HCT116 (cell line): ENCODE results near the gene ATG4C. TPM values are rescaled to one million over a fixed set of nuclear protein-coding genes. Genes with fewer than 3 reads are reported as not detected.

Source experiments
- ATAC-seq: fragments of 200-7000 bp; cut with Tn5 transposase; 2 replicates; pipeline ENCODE4 v1.9.1; 2020; ENCODE audit warnings: mild to moderate bottlenecking, moderate library complexity
- BruUV-seq: library from RNA; stranded (reverse); fragments of 400-500 nt; replicated peaks from 2 replicates; lab custom pipeline; 2021; lab: Mats Ljungman, UMichigan
- CTCF ChIA-PET: fragments of 300-600 bp; sonication (Branson Sonifier 250); formaldehyde crosslinking; loops from one replicate; lab custom pipeline; 2021; ENCODE audit warnings: antibody characterized with exemption; lab: Charles Lee
- POLR2A ChIA-PET: fragments of 300-600, 350-600 bp; sonication (Branson Sonifier 250); formaldehyde crosslinking; loops from one replicate; lab custom pipeline; 2021; ENCODE audit warnings: antibody characterized with exemption; lab: Charles Lee
- RAD21 ChIA-PET, 2 experiments: fragments of 300-600 bp; sonication (Branson Sonifier 250); formaldehyde crosslinking; loops; one replicate each; lab custom pipeline; 2023; ENCODE audit warnings: low total read pairs in 2 of 2; ENCODE audit not compliant: uncharacterized antibody in 2 of 2, unreplicated experiment in 2 of 2, low non-redundant PET in 1 of 2; lab: Charles Lee
- DNase-seq: peaks from one replicate; pipeline ENCODE4 v3.0.0-alpha.2; 2010; ENCODE audit warnings: low read depth, low spot score
- H2AFZ ChIP-seq: fragments of 200-600 bp; shearing (Covaris generic), sonication (generic); 2 replicates; pipeline ENCODE4 v1.6.1; 2017; ENCODE audit warnings: low read depth, mixed run types, mixed read lengths, antibody characterized with exemption, low read length; ENCODE audit not compliant: poor library complexity, severe bottlenecking
- H3K27ac ChIP-seq: 2 replicates; pipeline ENCODE4 v1.5.1; 2012; ENCODE audit warnings: low read depth, low read length
- H3K27me3 ChIP-seq: fragments of 200-600 bp; sonication (generic); 2 replicates; pipeline ENCODE4 v1.6.1; 2016; ENCODE audit warnings: mixed run types, low read length, mixed read lengths; ENCODE audit not compliant: insufficient read depth
- H3K36me3 ChIP-seq, 2 experiments: fragments of 200-500 bp in 1 of 2; fragments of 200-600 bp in 1 of 2; sonication (Bioruptor generic) in 1 of 2; sonication (generic) in 1 of 2; 2 replicates each; pipeline versions ENCODE4 v1.5.1 to v1.6.1; 2014 to 2016; ENCODE audit warnings: low read length in 2 of 2, inconsistent platforms in 1 of 2, mixed read lengths in 1 of 2, mixed run types in 1 of 2; ENCODE audit not compliant: insufficient read depth in 2 of 2, control insufficient read depth in 1 of 2
- H3K4me1 ChIP-seq, 2 experiments: fragments of 200-600 bp in 1 of 2; sonication (generic) in 1 of 2; 2 replicates each; pipeline versions ENCODE4 v1.5.1 to v1.6.1; 2012 to 2017; ENCODE audit warnings: low read length in 2 of 2, inconsistent platforms in 1 of 2, mild to moderate bottlenecking in 1 of 2, mixed read lengths in 1 of 2, mixed run types in 1 of 2, moderate library complexity in 1 of 2; ENCODE audit not compliant: insufficient read depth in 2 of 2, control insufficient read depth in 1 of 2
- H3K4me2 ChIP-seq: fragments of 200-600 bp; sonication (generic); 2 replicates; pipeline ENCODE4 v1.6.1; 2017; ENCODE audit warnings: mixed run types, low read length, mixed read lengths
- H3K4me3 ChIP-seq, 2 experiments: fragments of 200-600 bp in 1 of 2; sonication (generic) in 1 of 2; replicated peaks in 1 of 2; 2 replicates each; pipeline ENCODE4 v1.5.1; 2011 to 2016; ENCODE audit warnings: low read length in 2 of 2, control low read depth in 1 of 2, low read depth in 1 of 2, mild to moderate bottlenecking in 1 of 2, mixed read lengths in 1 of 2, mixed run types in 1 of 2
- H3K79me2 ChIP-seq: fragments of 200-600 bp; sonication (generic); 2 replicates; pipeline ENCODE4 v1.6.1; 2017; ENCODE audit warnings: mild to moderate bottlenecking, mixed run types, low read length, moderate library complexity, mixed read lengths; ENCODE audit not compliant: insufficient read depth
- H3K9ac ChIP-seq: fragments of 200-600 bp; sonication (generic); 2 replicates; pipeline ENCODE4 v1.6.1; 2016; ENCODE audit warnings: low read length, mixed read lengths
- H3K9me2 ChIP-seq: fragments of 200-600 bp; sonication (generic), shearing (Covaris generic); 2 replicates; pipeline ENCODE4 v1.6.1; 2017; ENCODE audit warnings: mixed run types, mild to moderate bottlenecking, moderate library complexity; ENCODE audit not compliant: insufficient read depth
- H3K9me3 ChIP-seq, 2 experiments: fragments of 200-500 bp in 1 of 2; fragments of 200-600 bp in 1 of 2; sonication (Bioruptor generic) in 1 of 2; sonication (generic) in 1 of 2; 2 replicates each; pipeline ENCODE4 v1.6.1; 2014 to 2017; ENCODE audit warnings: low read length in 2 of 2, mixed read lengths in 2 of 2, inconsistent platforms in 1 of 2, low read depth in 1 of 2, mild to moderate bottlenecking in 1 of 2, mixed run types in 1 of 2, moderate library complexity in 1 of 2; ENCODE audit not compliant: control insufficient read depth in 1 of 2, insufficient read depth in 1 of 2
- H4K20me1 ChIP-seq: fragments of 200-600 bp; sonication (generic), shearing (Covaris generic); 2 replicates; pipeline ENCODE4 v1.6.1; 2017; ENCODE audit warnings: mixed run types, mild to moderate bottlenecking, moderate library complexity; ENCODE audit not compliant: insufficient read depth
- ATF3 ChIP-seq: IDR thresholded peaks from 2 replicates; pipeline ENCODE4 v1.6.1; 2012
- CEBPB ChIP-seq: IDR thresholded peaks from 2 replicates; pipeline ENCODE4 v1.6.1; 2012; ENCODE audit warnings: low read depth
- CTCF ChIP-seq, 3 experiments: fragments of 200-600 bp in 1 of 3; sonication (generic) in 1 of 3; IDR thresholded peaks in 2 of 3; conservative IDR thresholded peaks in 1 of 3; 2 replicates each; pipeline ENCODE4 v1.5.1; 2012 to 2017; ENCODE audit warnings: low read depth in 2 of 3, low read length in 2 of 3, antibody characterized with exemption in 1 of 3, borderline replicate concordance in 1 of 3, control low read depth in 1 of 3, mild to moderate bottlenecking in 1 of 3, mixed read lengths in 1 of 3, mixed run types in 1 of 3, moderate library complexity in 1 of 3; ENCODE audit not compliant: insufficient read depth in 1 of 3
- EGR1 ChIP-seq: IDR thresholded peaks from 2 replicates; pipeline ENCODE4 v1.6.1; 2012; ENCODE audit warnings: low read depth
- ELF1 ChIP-seq: IDR thresholded peaks from 2 replicates; pipeline ENCODE4 v1.6.1; 2012; ENCODE audit warnings: low read depth, borderline replicate concordance
- EZH2 ChIP-seq: fragments of 200-600 bp; sonication (generic); IDR thresholded peaks from 2 replicates; pipeline ENCODE4 v1.6.1; 2017; ENCODE audit warnings: antibody characterized with exemption, mixed run types
- FOSL1 ChIP-seq: IDR thresholded peaks from 2 replicates; pipeline ENCODE4 v1.6.1; 2012; ENCODE audit warnings: low read depth
- JUND ChIP-seq: IDR thresholded peaks from 2 replicates; pipeline ENCODE4 v1.6.1; 2012
- MAX ChIP-seq: IDR thresholded peaks from 2 replicates; pipeline ENCODE4 v1.6.1; 2012
- POLR2A ChIP-seq: IDR thresholded peaks from 2 replicates; pipeline ENCODE4 v1.7.0; 2011; ENCODE audit warnings: borderline replicate concordance; ENCODE audit not compliant: insufficient read depth, insufficient read length; ENCODE audit errors: extremely low read depth
- POLR2AphosphoS5 ChIP-seq: IDR thresholded peaks from 2 replicates; pipeline ENCODE4 v1.6.1; 2011; ENCODE audit warnings: mild to moderate bottlenecking, low read depth, low read length, moderate library complexity
- RAD21 ChIP-seq: IDR thresholded peaks from 2 replicates; pipeline ENCODE4 v1.6.1; 2012; ENCODE audit warnings: low read depth, mild to moderate bottlenecking
- REST ChIP-seq: IDR thresholded peaks from 2 replicates; pipeline ENCODE4 v1.6.1; 2012; ENCODE audit warnings: low read depth
- SRF ChIP-seq: IDR thresholded peaks from 2 replicates; pipeline ENCODE4 v1.6.1; 2012; ENCODE audit warnings: low read depth
- TCF7L2 ChIP-seq: IDR thresholded peaks from 2 replicates; pipeline ENCODE4 v1.7.0; 2011; ENCODE audit warnings: borderline replicate concordance, inconsistent platforms; ENCODE audit not compliant: insufficient read depth, insufficient read length; ENCODE audit errors: extremely low read depth
- YY1 ChIP-seq: IDR thresholded peaks from 2 replicates; pipeline ENCODE4 v1.6.1; 2011; ENCODE audit warnings: low read length, low read depth, moderate library complexity, mild to moderate bottlenecking; ENCODE audit not compliant: insufficient replicate concordance; ENCODE audit errors: extremely low read depth
- ZFX ChIP-seq: fragments of 450-650 bp; IDR thresholded peaks from 2 replicates; pipeline ENCODE4 v1.6.1; 2017
- ZNF274 ChIP-seq: fragments of 200-500 bp; sonication (Bioruptor generic); IDR thresholded peaks from 2 replicates; pipeline ENCODE4 v1.6.1; 2014; ENCODE audit warnings: mild to moderate bottlenecking, low read depth, low read length, inconsistent platforms
- intact Hi-C: fragments of 100-400 bp; cut with micrococcal nuclease; formaldehyde crosslinking; loops from 2 replicates; pipeline ENCODE4 v1.10.0; 2022
- total RNA-seq: library from RNA; stranded (reverse); gene quantifications from one replicate; pipeline ENCODE4 v1.2.1, GENCODE V29; 2021; ENCODE audit not compliant: unreplicated experiment

Gene ATG4C
- total RNA-seq, 1 experiment from 2014 or later = 11.8 TPM

GRCh38 chr1:62908168-62908695, 124.3 kb downstream of the ATG4C start:
- Histone ChIP-seq H2AFZ (no peak overlapping the region), H3K36me3 (no peaks in the 10 kb centered on the region), H3K9me2 (no peaks in the 10 kb centered on the region), H3K79me2 (no peaks in the 10 kb centered on the region), H4K20me1 (no peaks in the 10 kb centered on the region), H3K9me3 (no peaks in the 10 kb centered on the region), H3K4me1 (no peaks in the 10 kb centered on the region), H3K9ac (no peak overlapping the region), H3K4me2 (no peak overlapping the region), H3K4me3 (no peak overlapping the region)
- ATAC-seq = no peak
- CTCF ChIA-PET = interaction anchor here (1.2 to 3.7 kb wide), 4 partner anchors 12 to 67 kb away, joined by 3 to 18 read pairs (median 11); no protein-coding TSS in a partner anchor
- POLR2A ChIA-PET = no interaction called here
- DNase-seq = no peak
- intact Hi-C loops = no loop called here
- RAD21 ChIA-PET = no interaction called here
- TF ChIP-seq CEBPB = no peak
- no peak for TF ChIP-seq ELF1
- no peak for TF ChIP-seq ATF3
- no peak for TF ChIP-seq CTCF (IDR thresholded peaks at IDR 0.05 in 2 of 3, conservative IDR thresholded peaks at IDR 0.05 in 1 of 3; ENCODE audit: borderline replicate concordance in 1 of 3, insufficient read depth in 1 of 3, low read depth in 2 of 3, low read length in 2 of 3)
- TF ChIP-seq POLR2AphosphoS5 = no peak
- TF ChIP-seq YY1 = no peak
- no peak for TF ChIP-seq POLR2A
- TF ChIP-seq MAX = no peak
- TF ChIP-seq REST = no peak
- no peak for TF ChIP-seq EZH2
- TF ChIP-seq ZFX = no peak
- no peak for TF ChIP-seq SRF
- no peak for TF ChIP-seq JUND
- no peak for TF ChIP-seq TCF7L2
- no peak for TF ChIP-seq RAD21
- no peak for TF ChIP-seq FOSL1
- TF ChIP-seq ZNF274 = no peak
- TF ChIP-seq EGR1 = no peak
- TF ChIP-seq, all 23 proteins: peak for 0
- Histone ChIP-seq H3K27me3 (peaks cover 8% of the 10 kb centered on the region), H3K27ac (no peak overlapping the region)
- no TSS peak for BruUV-seq
